SU-DHL-6 (cell line): Measurements from ENCODE around the gene RBM15.

Experiments
- EZH2phosphoT487 ChIP-seq: fragments of 200-600 bp; sonication (generic), shearing (Covaris generic); conservative IDR thresholded peaks from 2 replicates; pipeline ENCODE4 v1.6.1; 2018; ENCODE audit warnings: mild to moderate bottlenecking, antibody characterized with exemption, low read length, moderate library complexity, mixed read lengths
- TF ChIP-seq, protein P1 (sequence below): fragments of 200-600 bp; sonication (generic); IDR thresholded peaks from one replicate; pipeline ENCODE4 v1.5.1; 2017; ENCODE audit warnings: antibody characterized with exemption, mild to moderate bottlenecking, low read length, moderate library complexity; ENCODE audit not compliant: insufficient read depth, poor library complexity, severe bottlenecking

DNA sequence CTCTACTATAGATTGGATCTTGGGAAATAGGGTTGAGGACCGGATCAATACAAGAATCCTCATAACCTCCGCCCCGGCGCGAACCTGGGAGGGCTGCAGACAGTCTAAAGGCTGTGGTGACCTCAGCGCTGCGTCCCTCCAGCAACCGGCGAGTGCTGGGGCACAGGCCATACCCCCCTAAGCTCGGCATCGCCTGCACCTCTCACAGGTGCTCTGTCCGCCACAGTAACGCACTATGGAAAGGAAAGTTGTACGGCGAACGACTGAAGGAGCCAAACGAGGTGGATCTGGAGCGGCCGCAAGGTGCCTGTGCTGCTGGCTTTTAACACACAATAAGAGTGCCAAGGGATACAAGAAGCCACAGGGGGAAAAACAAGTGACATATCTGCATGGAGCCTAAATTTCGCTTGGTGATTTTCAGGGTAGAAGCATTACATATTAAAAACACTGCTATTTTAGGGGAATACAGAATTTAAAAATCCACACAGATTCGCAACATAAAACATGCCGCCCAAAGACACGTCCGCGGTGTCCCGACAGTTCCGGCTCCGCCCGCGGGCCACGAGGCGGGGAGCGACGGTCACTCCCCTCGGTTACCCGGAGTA, 1.4 kb upstream of the RBM15 start:
- TF ChIP-seq, protein P1, sequence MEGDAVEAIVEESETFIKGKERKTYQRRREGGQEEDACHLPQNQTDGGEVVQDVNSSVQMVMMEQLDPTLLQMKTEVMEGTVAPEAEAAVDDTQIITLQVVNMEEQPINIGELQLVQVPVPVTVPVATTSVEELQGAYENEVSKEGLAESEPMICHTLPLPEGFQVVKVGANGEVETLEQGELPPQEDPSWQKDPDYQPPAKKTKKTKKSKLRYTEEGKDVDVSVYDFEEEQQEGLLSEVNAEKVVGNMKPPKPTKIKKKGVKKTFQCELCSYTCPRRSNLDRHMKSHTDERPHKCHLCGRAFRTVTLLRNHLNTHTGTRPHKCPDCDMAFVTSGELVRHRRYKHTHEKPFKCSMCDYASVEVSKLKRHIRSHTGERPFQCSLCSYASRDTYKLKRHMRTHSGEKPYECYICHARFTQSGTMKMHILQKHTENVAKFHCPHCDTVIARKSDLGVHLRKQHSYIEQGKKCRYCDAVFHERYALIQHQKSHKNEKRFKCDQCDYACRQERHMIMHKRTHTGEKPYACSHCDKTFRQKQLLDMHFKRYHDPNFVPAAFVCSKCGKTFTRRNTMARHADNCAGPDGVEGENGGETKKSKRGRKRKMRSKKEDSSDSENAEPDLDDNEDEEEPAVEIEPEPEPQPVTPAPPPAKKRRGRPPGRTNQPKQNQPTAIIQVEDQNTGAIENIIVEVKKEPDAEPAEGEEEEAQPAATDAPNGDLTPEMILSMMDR, result no peak
- TF ChIP-seq EZH2phosphoT487, result no peak
